HEK293 (cell line): ENCODE measurements around the gene SPP2.

ENCODE experiments used
- CTCF ChIA-PET: fragments of 350-600 bp; formaldehyde crosslinking; extraction: SDS; loops from one replicate; lab custom pipeline; 2021; ENCODE audit warnings: antibody characterized with exemption; lab: Yijun Ruan, JAX
- POLR2A ChIA-PET: fragments of 300-600 bp; formaldehyde crosslinking; extraction: SDS; loops from one replicate; lab custom pipeline; 2020; ENCODE audit warnings: antibody characterized with exemption, inconsistent platforms; lab: Yijun Ruan, JAX
- H3K27ac ChIP-seq: fragments of 200-500 bp; sonication (Bioruptor generic); 2 replicates; pipeline ENCODE4 v1.5.1; 2014; ENCODE audit warnings: low read depth, low read length, control low read depth, inconsistent platforms; ENCODE audit errors: extremely low read depth
- H3K36me3 ChIP-seq, 2 experiments: fragments of 200-500 bp in 1 of 2; sonication (Bioruptor generic) in 1 of 2; 1 replicate in 1 of 2; 2 replicates in 1 of 2; pipeline ENCODE4 v1.5.1; 2014 to 2017; ENCODE audit warnings: inconsistent platforms in 2 of 2, low read length in 2 of 2; ENCODE audit not compliant: control insufficient read depth in 2 of 2, insufficient read depth in 1 of 2
- H3K4me1 ChIP-seq: fragments of 200-500 bp; sonication (Bioruptor generic); 2 replicates; pipeline ENCODE4 v1.5.1; 2014; ENCODE audit warnings: mild to moderate bottlenecking, low read length, inconsistent platforms; ENCODE audit not compliant: control insufficient read depth, insufficient read depth
- H3K4me3 ChIP-seq: 2 replicates; pipeline ENCODE4 v1.5.1; 2011; ENCODE audit warnings: low read depth, mild to moderate bottlenecking, control low read depth, low read length, moderate library complexity
- H3K9me3 ChIP-seq: fragments of 200-500 bp; sonication (Bioruptor generic); 2 replicates; pipeline ENCODE4 v1.5.1; 2014; ENCODE audit warnings: low read depth, low read length, inconsistent platforms; ENCODE audit not compliant: control insufficient read depth, insufficient read depth
- GLIS1 ChIP-seq: fragments of 450-650 bp; formaldehyde crosslinking; IDR thresholded peaks from 2 replicates; pipeline ENCODE4 v1.5.1; 2016; ENCODE audit warnings: missing biosample characterization, missing genetic modification characterization
- KLF9 ChIP-seq: fragments of 450-650 bp; formaldehyde crosslinking; IDR thresholded peaks from 2 replicates; pipeline ENCODE4 v1.5.1; 2016; ENCODE audit warnings: missing biosample characterization, missing genetic modification characterization, low read depth
- SCRT2 ChIP-seq: fragments of 450-650 bp; formaldehyde crosslinking; IDR thresholded peaks from 2 replicates; pipeline ENCODE4 v1.5.1; 2016; ENCODE audit warnings: missing biosample characterization, missing genetic modification characterization
- ZFP41 ChIP-seq: fragments of 450-650 bp; formaldehyde crosslinking; IDR thresholded peaks from 2 replicates; pipeline ENCODE4 v1.5.1; 2016; ENCODE audit warnings: missing biosample characterization, missing genetic modification characterization, borderline replicate concordance
- ZNF10 ChIP-seq: fragments of 450-650 bp; formaldehyde crosslinking; IDR thresholded peaks from 2 replicates; pipeline ENCODE4 v1.5.1; 2017; ENCODE audit warnings: missing biosample characterization, missing genetic modification characterization
- ZNF155 ChIP-seq: fragments of 450-650 bp; formaldehyde crosslinking; IDR thresholded peaks from 2 replicates; pipeline ENCODE4 v1.5.1; 2016; ENCODE audit warnings: missing biosample characterization, missing genetic modification characterization
- ZNF169 ChIP-seq: fragments of 450-650 bp; formaldehyde crosslinking; IDR thresholded peaks from 2 replicates; pipeline ENCODE4 v1.5.1; 2016; ENCODE audit warnings: missing biosample characterization, missing genetic modification characterization
- ZNF239 ChIP-seq: fragments of 450-650 bp; formaldehyde crosslinking; IDR thresholded peaks from 2 replicates; pipeline ENCODE4 v1.5.1; 2016; ENCODE audit warnings: missing biosample characterization, missing genetic modification characterization
- ZNF350 ChIP-seq: fragments of 450-650 bp; formaldehyde crosslinking; IDR thresholded peaks from 2 replicates; pipeline ENCODE4 v1.5.0; 2017; ENCODE audit warnings: missing biosample characterization, mild to moderate bottlenecking, missing genetic modification characterization
- ZNF501 ChIP-seq: fragments of 450-650 bp; formaldehyde crosslinking; IDR thresholded peaks from 2 replicates; pipeline ENCODE4 v1.5.1; 2016; ENCODE audit warnings: missing biosample characterization, missing genetic modification characterization
- ZNF510 ChIP-seq: fragments of 450-650 bp; formaldehyde crosslinking; IDR thresholded peaks from 2 replicates; pipeline ENCODE4 v1.5.1; 2018; ENCODE audit warnings: mild to moderate bottlenecking, missing genetic modification characterization, missing biosample characterization; ENCODE audit not compliant: insufficient replicate concordance
- ZNF548 ChIP-seq: fragments of 450-650 bp; formaldehyde crosslinking; IDR thresholded peaks from 2 replicates; pipeline ENCODE4 v1.5.1; 2016; ENCODE audit warnings: missing biosample characterization, missing genetic modification characterization
- ZNF555 ChIP-seq: fragments of 450-650 bp; formaldehyde crosslinking; conservative IDR thresholded peaks from 2 replicates; pipeline ENCODE4 v1.5.1; 2017; ENCODE audit warnings: missing biosample characterization, mild to moderate bottlenecking, missing genetic modification characterization, inconsistent platforms
- ZNF621 ChIP-seq: fragments of 450-650 bp; formaldehyde crosslinking; IDR thresholded peaks from 2 replicates; pipeline ENCODE4 v1.5.1; 2017; ENCODE audit warnings: missing biosample characterization, missing genetic modification characterization
- ZNF664 ChIP-seq: fragments of 450-650 bp; formaldehyde crosslinking; IDR thresholded peaks from 2 replicates; pipeline ENCODE4 v1.5.1; 2016; ENCODE audit warnings: missing biosample characterization, missing genetic modification characterization
- ZNF707 ChIP-seq: fragments of 450-650 bp; formaldehyde crosslinking; IDR thresholded peaks from 2 replicates; pipeline ENCODE4 v1.5.1; 2016; ENCODE audit warnings: missing biosample characterization, missing genetic modification characterization
- ZNF776 ChIP-seq: fragments of 450-650 bp; formaldehyde crosslinking; IDR thresholded peaks from 2 replicates; pipeline ENCODE4 v1.5.0; 2017; ENCODE audit warnings: missing biosample characterization, missing genetic modification characterization, borderline replicate concordance
- ZNF785 ChIP-seq: fragments of 450-650 bp; formaldehyde crosslinking; IDR thresholded peaks from 2 replicates; pipeline ENCODE4 v1.5.1; 2016; ENCODE audit warnings: missing biosample characterization, missing genetic modification characterization
- ZSCAN16 ChIP-seq: fragments of 450-650 bp; formaldehyde crosslinking; IDR thresholded peaks from 2 replicates; pipeline ENCODE4 v1.5.1; 2016; ENCODE audit warnings: missing biosample characterization, missing genetic modification characterization
- ZSCAN23 ChIP-seq: fragments of 450-650 bp; formaldehyde crosslinking; IDR thresholded peaks from 2 replicates; pipeline ENCODE4 v1.5.1; 2016; ENCODE audit warnings: missing biosample characterization, missing genetic modification characterization
- TF ChIP-seq, protein P1 (sequence below): fragments of 450-650 bp; formaldehyde crosslinking; IDR thresholded peaks from 2 replicates; pipeline ENCODE4 v1.5.1; 2017; ENCODE audit warnings: missing biosample characterization, mild to moderate bottlenecking, missing genetic modification characterization, moderate library complexity
- TF ChIP-seq, protein P2 (sequence below): fragments of 450-650 bp; formaldehyde crosslinking; IDR thresholded peaks from 2 replicates; pipeline ENCODE4 v1.5.1; 2016; ENCODE audit warnings: missing biosample characterization, missing genetic modification characterization

Gene SPP2

DNA sequence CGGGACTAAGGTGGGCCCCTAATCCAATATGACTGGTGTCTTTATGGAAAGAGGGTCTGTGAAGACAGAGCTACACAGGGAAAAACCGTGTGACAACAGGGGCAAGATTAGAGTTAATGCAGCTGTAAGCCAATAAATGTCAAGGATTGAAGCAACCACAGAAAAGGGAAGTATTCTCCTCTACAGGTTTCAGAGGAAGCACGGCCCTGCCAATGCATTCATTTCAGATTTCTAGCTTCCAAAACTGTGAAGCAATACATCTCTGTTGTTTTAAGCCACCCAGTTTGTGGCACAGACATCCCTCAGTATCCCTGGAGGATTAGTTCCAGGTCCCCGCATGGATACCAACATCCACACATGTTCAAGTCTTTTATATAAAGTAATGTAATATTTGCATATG lies 48.8 kb downstream of the SPP2 start:
- Histone ChIP-seq H3K36me3 (no peaks in the 10 kb centered on the region), H3K9me3 (no peaks in the 10 kb centered on the region), H3K4me1 (no peaks in the 10 kb centered on the region), H3K4me3 (no peak overlapping the region), H3K27ac (no peak overlapping the region)
- no peak for TF ChIP-seq GLIS1 (tag by site-specific recombination)
- TF ChIP-seq SCRT2 (tag by site-specific recombination), result no peak
- TF ChIP-seq, protein P1, sequence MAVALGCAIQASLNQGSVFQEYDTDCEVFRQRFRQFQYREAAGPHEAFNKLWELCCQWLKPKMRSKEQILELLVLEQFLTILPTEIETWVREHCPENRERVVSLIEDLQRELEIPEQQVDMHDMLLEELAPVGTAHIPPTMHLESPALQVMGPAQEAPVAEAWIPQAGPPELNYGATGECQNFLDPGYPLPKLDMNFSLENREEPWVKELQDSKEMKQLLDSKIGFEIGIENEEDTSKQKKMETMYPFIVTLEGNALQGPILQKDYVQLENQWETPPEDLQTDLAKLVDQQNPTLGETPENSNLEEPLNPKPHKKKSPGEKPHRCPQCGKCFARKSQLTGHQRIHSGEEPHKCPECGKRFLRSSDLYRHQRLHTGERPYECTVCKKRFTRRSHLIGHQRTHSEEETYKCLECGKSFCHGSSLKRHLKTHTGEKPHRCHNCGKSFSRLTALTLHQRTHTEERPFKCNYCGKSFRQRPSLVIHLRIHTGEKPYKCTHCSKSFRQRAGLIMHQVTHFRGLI (tag by site-specific recombination), result no peak
- no peak for TF ChIP-seq ZNF169 (tag by site-specific recombination)
- no peak for TF ChIP-seq KLF9
- TF ChIP-seq ZNF501 (tag by site-specific recombination), result no peak
- TF ChIP-seq, protein P2, sequence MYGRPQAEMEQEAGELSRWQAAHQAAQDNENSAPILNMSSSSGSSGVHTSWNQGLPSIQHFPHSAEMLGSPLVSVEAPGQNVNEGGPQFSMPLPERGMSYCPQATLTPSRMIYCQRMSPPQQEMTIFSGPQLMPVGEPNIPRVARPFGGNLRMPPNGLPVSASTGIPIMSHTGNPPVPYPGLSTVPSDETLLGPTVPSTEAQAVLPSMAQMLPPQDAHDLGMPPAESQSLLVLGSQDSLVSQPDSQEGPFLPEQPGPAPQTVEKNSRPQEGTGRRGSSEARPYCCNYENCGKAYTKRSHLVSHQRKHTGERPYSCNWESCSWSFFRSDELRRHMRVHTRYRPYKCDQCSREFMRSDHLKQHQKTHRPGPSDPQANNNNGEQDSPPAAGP (tag by site-specific recombination), result no peak
- TF ChIP-seq ZNF10 (tag by site-specific recombination), result no peak
- TF ChIP-seq ZNF155 (tag by site-specific recombination), result no peak
- no peak for TF ChIP-seq ZSCAN23 (tag by site-specific recombination)
- TF ChIP-seq ZNF785, result no peak
- TF ChIP-seq ZNF776 (tag by site-specific recombination), result no peak
- TF ChIP-seq ZFP41 (tag by site-specific recombination), result no peak
- no peak for TF ChIP-seq ZNF664 (tag by site-specific recombination)
- no peak for TF ChIP-seq ZNF239
- POLR2A ChIA-PET, result no interaction called here
- CTCF ChIA-PET, result interaction anchor here (0.6 to 1.1 kb wide), 2 partner anchors 31 to 36 kb away, joined by 3 read pairs; no protein-coding TSS in a partner anchor

DNA sequence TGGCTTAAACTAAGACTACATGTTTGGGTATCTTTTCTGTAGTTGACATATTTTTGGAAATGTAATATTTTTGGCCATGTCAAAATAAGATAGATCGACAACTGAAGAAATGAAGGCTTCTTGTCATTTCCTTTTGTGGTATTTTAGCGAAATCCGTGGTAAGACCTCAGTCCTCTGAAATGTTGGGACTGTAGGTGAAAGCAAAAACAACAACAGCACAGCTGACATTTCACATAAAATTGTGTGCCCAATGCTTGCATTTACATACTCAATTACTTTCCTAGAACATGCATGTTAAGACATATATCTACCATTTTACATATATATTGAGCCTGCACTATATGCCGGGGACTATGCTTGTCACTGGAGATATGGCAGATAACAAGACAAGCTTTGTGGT lies 50.2 kb downstream of the SPP2 start:
- no peaks in the 10 kb centered on the region for H3K9me3 ChIP-seq
- ChIA-PET CTCF (interaction anchor here (0.6 to 0.8 kb wide), 2 partner anchors 10 to 431 kb away, joined by 3 to 4 read pairs; no protein-coding TSS in a partner anchor), POLR2A (interaction anchor here (0.7 kb wide), 1 partner anchor 13 kb away, joined by 3 read pairs; no protein-coding TSS in a partner anchor)
- no peak overlapping the region for H3K4me3 ChIP-seq
- no peak overlapping the region for H3K27ac ChIP-seq
- H3K36me3 ChIP-seq, result no peaks in the 10 kb centered on the region
- TF ChIP-seq ZNF776 (tag by site-specific recombination), result no peak
- no peak for TF ChIP-seq ZSCAN16 (tag by site-specific recombination)
- no peak for TF ChIP-seq ZNF555 (tag by site-specific recombination)
- no peaks in the 10 kb centered on the region for H3K4me1 ChIP-seq

DNA sequence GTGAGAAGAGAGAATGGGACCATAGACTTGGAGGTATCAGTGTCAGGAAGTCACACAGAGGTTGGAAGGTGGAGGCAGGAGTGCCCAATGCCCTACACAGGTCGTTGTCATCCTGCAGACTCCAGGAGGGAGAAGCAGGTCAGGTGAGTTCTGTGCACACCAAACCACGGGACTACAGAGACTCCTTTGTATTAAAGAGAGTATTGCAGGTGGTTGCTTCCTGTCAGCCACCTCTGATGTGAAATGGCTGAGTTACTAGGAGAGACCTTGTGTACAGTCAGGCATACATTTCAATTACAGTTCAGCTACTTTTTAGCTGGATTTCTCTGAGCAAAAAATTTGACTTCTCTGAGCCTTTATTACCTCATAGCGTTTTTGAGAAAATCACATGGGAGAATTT lies 51.6 kb downstream of the SPP2 start:
- no peaks in the 10 kb centered on the region for H3K9me3 ChIP-seq
- ChIA-PET CTCF (no interaction called here), POLR2A (no interaction called here)
- no peak overlapping the region for H3K4me3 ChIP-seq
- no peak for TF ChIP-seq ZNF548 (tag by site-specific recombination)
- TF ChIP-seq ZNF621 (tag by site-specific recombination), result no peak
- TF ChIP-seq ZNF350 (tag by site-specific recombination), result no peak
- TF ChIP-seq ZNF510 (tag by site-specific recombination), result no peak
- TF ChIP-seq ZNF707, result no peak
- H3K36me3 ChIP-seq, result no peaks in the 10 kb centered on the region
- H3K27ac ChIP-seq, result no peak overlapping the region
- no peaks in the 10 kb centered on the region for H3K4me1 ChIP-seq
